ENCODE results near the gene CD55. TPM values are rescaled to one million over a fixed set of nuclear protein-coding genes. Genes with fewer than 3 reads are reported as not detected.
A peak's percentile ranks its signal among the peaks of the same experiment; 100 is the strongest.

CD55 gene
- total and polyA plus RNA-seq, 2 of the 13 experiments (the other 11 are each of a cell fraction or from before 2014, with no cell fraction given) = 6.0 to 56.0 TPM

GRCh38 chr1:207321079-207321789, at the start of gene CD55 (continued):
- peak; percentile 59; the same call in 1 of the 2 replicates for TF ChIP-seq ZNF580 (CRISPR knock-in tag; IDR thresholded peaks at IDR 0.05; ENCODE audit: borderline replicate concordance, low read depth)
- no peak for TF ChIP-seq ZBTB1 (CRISPR knock-in tag; IDR thresholded peaks at IDR 0.05; ENCODE audit: borderline replicate concordance)
- peak; percentile 74; the same call in 1 of the 2 replicates for TF ChIP-seq DMAP1 (CRISPR knock-in tag; IDR thresholded peaks at IDR 0.05)
- peak; percentile 70; the same call in 1 of the 2 replicates for TF ChIP-seq GABPB1 (CRISPR knock-in tag; IDR thresholded peaks at IDR 0.05)
- no peak for TF ChIP-seq ZFAT (CRISPR knock-in tag; conservative IDR thresholded peaks at IDR 0.05)
- peak; percentile 78; the same call in 1 of the 2 replicates for TF ChIP-seq HOXA5 (CRISPR knock-in tag; IDR thresholded peaks at IDR 0.05)
- TF ChIP-seq RFXANK (CRISPR knock-in tag; IDR thresholded peaks at IDR 0.05) = no peak
- TF ChIP-seq ZNF777 (CRISPR knock-in tag; IDR thresholded peaks at IDR 0.05) = peak; percentile 90
- no peak for TF ChIP-seq ZSCAN12 (CRISPR knock-in tag; IDR thresholded peaks at IDR 0.05)
- no peak for TF ChIP-seq MAF1 (CRISPR knock-in tag; IDR thresholded peaks at IDR 0.05; ENCODE audit: borderline replicate concordance)
- TF ChIP-seq ZNF7 (CRISPR knock-in tag; IDR thresholded peaks at IDR 0.05) = no peak
- peak; percentile 43; the same call in 1 of the 2 replicates for TF ChIP-seq POGZ (CRISPR knock-in tag; IDR thresholded peaks at IDR 0.05)
- TF ChIP-seq TGIF2 (CRISPR knock-in tag; IDR thresholded peaks at IDR 0.05) = peak; percentile 36; the same call in 1 of the 2 replicates
- 0 out of 2 replicates have a peak, but pooled peaks have one; percentile 75 for TF ChIP-seq ZNF564 (CRISPR knock-in tag; IDR thresholded peaks at IDR 0.05)
- TF ChIP-seq SOX13 (IDR thresholded peaks at IDR 0.05) = 0 out of 2 replicates have a peak, but pooled peaks have one; percentile 21
- TF ChIP-seq SOX13 (CRISPR knock-in tag; conservative IDR thresholded peaks at IDR 0.05 in 1 of 2, IDR thresholded peaks at IDR 0.05 in 1 of 2) = peak in 1 of 2 experiments; percentile 79; a peak in 2 of 4 replicates
- no peak for TF ChIP-seq PREB (CRISPR knock-in tag; IDR thresholded peaks at IDR 0.05)
- TF ChIP-seq SALL2 (CRISPR knock-in tag; IDR thresholded peaks at IDR 0.05) = peak; percentile 80; the same call in 1 of the 2 replicates
- peak; percentile 85 for TF ChIP-seq PATZ1 (CRISPR knock-in tag; IDR thresholded peaks at IDR 0.05)
- TF ChIP-seq ZFP36 (IDR thresholded peaks at IDR 0.05; ENCODE audit: borderline replicate concordance, low read depth, low read length, partially characterized antibody) = no peak
- 0 out of 2 replicates have a peak, but pooled peaks have one; percentile 27 for TF ChIP-seq KAT7 (CRISPR knock-in tag; IDR thresholded peaks at IDR 0.05; ENCODE audit: borderline replicate concordance)
- TF ChIP-seq YEATS4 (CRISPR knock-in tag; IDR thresholded peaks at IDR 0.05; ENCODE audit: borderline replicate concordance) = peak; percentile 68; the same call in 1 of the 2 replicates
- TF ChIP-seq ZNF569 (CRISPR knock-in tag; IDR thresholded peaks at IDR 0.05; ENCODE audit: borderline replicate concordance) = no peak
- TF ChIP-seq ZSCAN9 (CRISPR knock-in tag; IDR thresholded peaks at IDR 0.05; ENCODE audit: borderline replicate concordance) = 0 out of 2 replicates have a peak, but pooled peaks have one; percentile 25
- no peak for TF ChIP-seq ZBTB10 (CRISPR knock-in tag; IDR thresholded peaks at IDR 0.05; ENCODE audit: borderline replicate concordance)
